HUES48 (cell line): ENCODE results near the gene HEPH.

Experiments used
- H3K27ac ChIP-seq: one replicate; pipeline ENCODE4 v1.7.0; 2013; ENCODE audit warnings: low read depth, low read length, inconsistent platforms
- H3K27me3 ChIP-seq: 2 replicates; pipeline ENCODE4 v1.6.1; 2013; ENCODE audit warnings: mild to moderate bottlenecking, low read length; ENCODE audit not compliant: control insufficient read depth, insufficient read depth
- H3K36me3 ChIP-seq: 2 replicates; pipeline ENCODE4 v1.6.1; 2013; ENCODE audit warnings: low read length; ENCODE audit not compliant: control insufficient read depth, insufficient read depth
- H3K4me1 ChIP-seq: 2 replicates; pipeline ENCODE4 v1.6.1; 2013; ENCODE audit warnings: mild to moderate bottlenecking, low read length; ENCODE audit not compliant: control insufficient read depth, insufficient read depth
- H3K4me3 ChIP-seq: 2 replicates; pipeline ENCODE4 v1.5.1; 2013; ENCODE audit warnings: mild to moderate bottlenecking, low read depth, low read length
- H3K9ac ChIP-seq: 2 replicates; pipeline ENCODE4 v1.6.1; 2013; ENCODE audit warnings: mild to moderate bottlenecking, low read depth, low read length, moderate library complexity
- H3K9me3 ChIP-seq: 2 replicates; pipeline ENCODE4 v1.6.1; 2013; ENCODE audit warnings: low read length; ENCODE audit not compliant: control insufficient read depth, insufficient read depth

Gene HEPH

GRCh38 chrX:66162331-66162822 lies 1.7 kb upstream of the HEPH start:
- no peak overlapping the region for H3K27ac ChIP-seq
- no peaks in the 10 kb centered on the region for H3K36me3 ChIP-seq
- no peaks in the 10 kb centered on the region for H3K4me1 ChIP-seq
- no peaks in the 10 kb centered on the region for H3K27me3 ChIP-seq
- H3K9ac ChIP-seq, result no peak overlapping the region
- H3K4me3 ChIP-seq, result no peak overlapping the region
- peaks cover 56% of the 10 kb centered on the region for H3K9me3 ChIP-seq

- Histone ChIP-seq H3K4me3 (no peak overlapping the region), H3K9me3 (peaks cover 55% of the 10 kb centered on the region), H3K4me1 (no peaks in the 10 kb centered on the region), H3K9ac (no peak overlapping the region), H3K27me3 (no peaks in the 10 kb centered on the region), H3K36me3 (peaks cover 10% of the 10 kb centered on the region; the same call in 1 of the 2 replicates), H3K27ac (no peak overlapping the region)
These were observed 600 bp upstream of the HEPH start for GRCh38 chrX:66163447-66163846.

GRCh38 chrX:66164470-66164869 lies 423 bp downstream of the HEPH start:
- Histone ChIP-seq H3K36me3 (peaks cover 11% of the 10 kb centered on the region; the same call in 1 of the 2 replicates), H3K4me3 (peak overlapping the region; percentile 76), H3K9me3 (peaks cover 52% of the 10 kb centered on the region), H3K27me3 (no peaks in the 10 kb centered on the region), H3K27ac (peak overlapping the region; percentile 64), H3K4me1 (no peaks in the 10 kb centered on the region), H3K9ac (peak overlapping the region; percentile 64)

GRCh38 chrX:66164931-66165330 lies 884 bp downstream of the HEPH start:
- Histone ChIP-seq H3K4me1 (no peaks in the 10 kb centered on the region), H3K9me3 (peaks cover 51% of the 10 kb centered on the region), H3K36me3 (peaks cover 11% of the 10 kb centered on the region; the same call in 1 of the 2 replicates), H3K4me3 (peak overlapping the region; percentile 76), H3K27ac (peak overlapping the region; percentile 64), H3K27me3 (no peaks in the 10 kb centered on the region), H3K9ac (no peak overlapping the region)

- Histone ChIP-seq H3K36me3 (peaks cover 15% of the 10 kb centered on the region; the same call in 1 of the 2 replicates), H3K9ac (no peak overlapping the region), H3K27me3 (no peaks in the 10 kb centered on the region), H3K9me3 (peaks cover 39% of the 10 kb centered on the region), H3K4me3 (no peak overlapping the region), H3K27ac (no peak overlapping the region), H3K4me1 (no peaks in the 10 kb centered on the region)
These were observed 2.6 kb downstream of the HEPH start for GRCh38 chrX:66166671-66167070.

- Histone ChIP-seq H3K9me3 (peaks cover 35% of the 10 kb centered on the region), H3K36me3 (peaks cover 19% of the 10 kb centered on the region), H3K27ac (no peak overlapping the region), H3K4me1 (no peaks in the 10 kb centered on the region), H3K27me3 (no peaks in the 10 kb centered on the region), H3K9ac (no peak overlapping the region), H3K4me3 (no peak overlapping the region)
These were observed 3.4 kb downstream of the HEPH start for GRCh38 chrX:66167431-66167830.

- Histone ChIP-seq H3K4me1 (no peaks in the 10 kb centered on the region), H3K9ac (no peak overlapping the region), H3K27me3 (no peaks in the 10 kb centered on the region), H3K27ac (no peak overlapping the region), H3K9me3 (peaks cover 56% of the 10 kb centered on the region), H3K36me3 (peaks cover 35% of the 10 kb centered on the region), H3K4me3 (no peak overlapping the region)
These were observed 12.1 kb downstream of the HEPH start for GRCh38 chrX:66176134-66176533.

- Histone ChIP-seq H3K4me1 (no peaks in the 10 kb centered on the region), H3K9me3 (peaks cover 66% of the 10 kb centered on the region), H3K27ac (no peak overlapping the region), H3K9ac (no peak overlapping the region), H3K4me3 (no peak overlapping the region), H3K36me3 (peaks cover 61% of the 10 kb centered on the region), H3K27me3 (no peaks in the 10 kb centered on the region)
These were observed 27.5 kb downstream of the HEPH start for GRCh38 chrX:66191563-66191962.

- H3K9me3 ChIP-seq, result peaks cover 55% of the 10 kb centered on the region
- no peak overlapping the region for H3K9ac ChIP-seq
- peaks cover 60% of the 10 kb centered on the region for H3K36me3 ChIP-seq
- no peak overlapping the region for H3K4me3 ChIP-seq
- no peaks in the 10 kb centered on the region for H3K4me1 ChIP-seq
- no peak overlapping the region for H3K27ac ChIP-seq
- H3K27me3 ChIP-seq, result no peaks in the 10 kb centered on the region
These were observed 29.8 kb downstream of the HEPH start for GRCh38 chrX:66193821-66194220.

GRCh38 chrX:66200050-66200664 lies 36.1 kb downstream of the HEPH start:
- Histone ChIP-seq H3K9ac (no peak overlapping the region), H3K27ac (no peak overlapping the region), H3K4me1 (no peaks in the 10 kb centered on the region), H3K4me3 (no peak overlapping the region), H3K36me3 (peaks cover 30% of the 10 kb centered on the region), H3K27me3 (no peaks in the 10 kb centered on the region), H3K9me3 (peaks cover 49% of the 10 kb centered on the region)

GRCh38 chrX:66200855-66201795 lies 37.1 kb downstream of the HEPH start:
- Histone ChIP-seq H3K4me1 (no peaks in the 10 kb centered on the region), H3K27ac (no peak overlapping the region), H3K36me3 (peaks cover 32% of the 10 kb centered on the region), H3K9me3 (peaks cover 48% of the 10 kb centered on the region), H3K9ac (no peak overlapping the region), H3K4me3 (no peak overlapping the region), H3K27me3 (no peaks in the 10 kb centered on the region)
